Measurements from ENCODE around the gene SETBP1.

- TF ChIP-seq EZH2 (IDR thresholded peaks at IDR 0.05), result no peak
- TF ChIP-seq POLR2AphosphoS5 (IDR thresholded peaks at IDR 0.05; ENCODE audit: borderline replicate concordance, low read depth, low read length), result no peak
- TF ChIP-seq FOXP2 (optimal IDR thresholded peaks at IDR 0.05; ENCODE audit: control extremely low read depth, extremely low read length, insufficient read depth), result no peak
These were observed 369.1 kb downstream of the SETBP1 start for GRCh38 chr18:45049578-45050319.

Data from SK-N-MC (cell line).